Neuronal stem cell (in vitro differentiated cells): ENCODE results near the gene PLEKHH3.

ENCODE experiments used
- small RNA-seq: library from polyadenylated mRNA; stranded (forward); fragments of <200 nt; extraction: miRNeasy Mini kit (QIAGEN cat#:217004); gene quantifications from one replicate; pipeline ENCODE3, GENCODE V24; 2013; ENCODE audit not compliant: insufficient read depth

Gene PLEKHH3

Small RNA genes lying within 50 kb of the gene (small RNA-seq; reads per million reads assigned to genes)
- gene MIR6780A = 2.8 reads per million
